Activated gamma-delta T cell treated with Interleukin-2 at 50 U/mL for 16 hours (primary cell): Measurements from ENCODE around the gene ZFHX3.

ENCODE experiments used
- DNase-seq: peaks from one replicate; pipeline ENCODE4 v3.0.0-alpha.2; 2020

ZFHX3 gene

GRCh38 chr16:73068541-73069401, 20.8 kb upstream of the ZFHX3 start:
- no peak for DNase-seq

- no peak for DNase-seq
These were observed 20.0 kb upstream of the ZFHX3 start for GRCh38 chr16:73067671-73068540.

GRCh38 chr16:73066927-73067670, 19.2 kb upstream of the ZFHX3 start:
- no peak for DNase-seq

- DNase-seq, result no peak
These were observed 18.5 kb upstream of the ZFHX3 start for GRCh38 chr16:73066331-73066926.

- no peak for DNase-seq
These were observed 17.9 kb upstream of the ZFHX3 start for GRCh38 chr16:73065632-73066330.

GRCh38 chr16:73064994-73065545, 17.1 kb upstream of the ZFHX3 start:
- no peak for DNase-seq

- DNase-seq, result no peak
These were observed 16.5 kb upstream of the ZFHX3 start for GRCh38 chr16:73064212-73064993.

GRCh38 chr16:73063854-73064211, 15.9 kb upstream of the ZFHX3 start:
- DNase-seq, result no peak

GRCh38 chr16:73062743-73063733, 15.1 kb upstream of the ZFHX3 start:
- DNase-seq, result no peak

GRCh38 chr16:73062001-73062616, 14.2 kb upstream of the ZFHX3 start:
- no peak for DNase-seq

GRCh38 chr16:73060892-73061490, 13.1 kb upstream of the ZFHX3 start:
- DNase-seq, result no peak

- no peak for DNase-seq
These were observed 12.1 kb upstream of the ZFHX3 start for GRCh38 chr16:73059779-73060615.

- DNase-seq, result no peak
These were observed 10.9 kb upstream of the ZFHX3 start for GRCh38 chr16:73058616-73059409.

GRCh38 chr16:73058221-73058615, 10.3 kb upstream of the ZFHX3 start:
- no peak for DNase-seq

GRCh38 chr16:73057291-73058210, 9.6 kb upstream of the ZFHX3 start:
- no peak for DNase-seq

GRCh38 chr16:73056921-73057290, 9.0 kb upstream of the ZFHX3 start:
- DNase-seq, result no peak
